Stomach (tissue), 4 donors: ENCODE results near the gene MTCL3.

Source experiments
- EP300 ChIP-seq: sonication (generic); formaldehyde crosslinking; IDR thresholded peaks from one replicate; pipeline ENCODE4 v1.6.1; 2017; ENCODE audit warnings: antibody characterized with exemption
- POLR2A ChIP-seq, 4 donors: fragments of 450-650 bp; IDR thresholded peaks; one replicate each; pipeline ENCODE4 v1.6.1; 2016; ENCODE audit warnings: antibody characterized with exemption in 4 of 4, control low read depth in 2 of 4, mild to moderate bottlenecking in 1 of 4, moderate library complexity in 1 of 4
- TF ChIP-seq, protein P1 (sequence below), 7 experiments: fragments of 450-650 bp in 4 of 7; fragments of 200-600 bp in 3 of 7; sonication (generic) in 3 of 7; IDR thresholded peaks; one replicate each; pipeline ENCODE4 v1.5.1; 2016 to 2019; ENCODE audit warnings: antibody characterized with exemption in 7 of 7, control low read depth in 2 of 7, mild to moderate bottlenecking in 1 of 7

DNA sequence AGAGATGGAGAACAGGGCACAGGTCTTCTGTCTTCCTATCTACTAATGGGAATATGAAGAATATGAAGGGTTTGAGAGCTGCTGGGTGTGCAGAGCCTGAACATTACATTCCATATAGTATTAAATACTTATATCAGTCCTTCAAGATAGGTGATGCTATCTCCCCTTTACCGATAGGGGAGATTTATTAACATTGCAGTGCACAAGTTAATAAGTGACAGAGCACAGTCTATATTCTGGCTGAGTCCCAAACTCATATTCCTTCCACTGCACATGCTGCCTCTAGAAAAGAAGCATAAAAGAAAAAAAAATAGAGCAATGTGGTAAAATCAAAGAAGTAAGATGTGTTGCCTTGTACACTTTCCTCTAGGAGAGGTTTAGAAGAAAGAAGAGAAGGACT lies 41.5 kb downstream of the MTCL3 start:
- TF ChIP-seq POLR2A (IDR thresholded peaks at IDR 0.05) = no peak
- TF ChIP-seq EP300 = no peak
- TF ChIP-seq, protein P1, sequence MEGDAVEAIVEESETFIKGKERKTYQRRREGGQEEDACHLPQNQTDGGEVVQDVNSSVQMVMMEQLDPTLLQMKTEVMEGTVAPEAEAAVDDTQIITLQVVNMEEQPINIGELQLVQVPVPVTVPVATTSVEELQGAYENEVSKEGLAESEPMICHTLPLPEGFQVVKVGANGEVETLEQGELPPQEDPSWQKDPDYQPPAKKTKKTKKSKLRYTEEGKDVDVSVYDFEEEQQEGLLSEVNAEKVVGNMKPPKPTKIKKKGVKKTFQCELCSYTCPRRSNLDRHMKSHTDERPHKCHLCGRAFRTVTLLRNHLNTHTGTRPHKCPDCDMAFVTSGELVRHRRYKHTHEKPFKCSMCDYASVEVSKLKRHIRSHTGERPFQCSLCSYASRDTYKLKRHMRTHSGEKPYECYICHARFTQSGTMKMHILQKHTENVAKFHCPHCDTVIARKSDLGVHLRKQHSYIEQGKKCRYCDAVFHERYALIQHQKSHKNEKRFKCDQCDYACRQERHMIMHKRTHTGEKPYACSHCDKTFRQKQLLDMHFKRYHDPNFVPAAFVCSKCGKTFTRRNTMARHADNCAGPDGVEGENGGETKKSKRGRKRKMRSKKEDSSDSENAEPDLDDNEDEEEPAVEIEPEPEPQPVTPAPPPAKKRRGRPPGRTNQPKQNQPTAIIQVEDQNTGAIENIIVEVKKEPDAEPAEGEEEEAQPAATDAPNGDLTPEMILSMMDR (IDR thresholded peaks at IDR 0.05) = no peak
